KMS-11 (cell line): Measurements from ENCODE around the gene RBM25.
A peak's percentile ranks its signal among the peaks of the same experiment; 100 is the strongest.

Experiments used
- H2AFZ ChIP-seq: fragments of 200-600 bp; sonication (generic); 2 replicates; pipeline ENCODE4 v1.6.1; 2016; ENCODE audit warnings: antibody characterized with exemption, mixed run types, low read depth
- H3K27ac ChIP-seq: fragments of 200-600 bp; sonication (generic); 2 replicates; pipeline ENCODE4 v1.6.1; 2016; ENCODE audit warnings: mild to moderate bottlenecking, mixed run types
- H3K27me3 ChIP-seq: fragments of 200-600 bp; sonication (generic); 2 replicates; pipeline ENCODE4 v1.6.1; 2017; ENCODE audit warnings: mild to moderate bottlenecking, low read depth, mixed run types, moderate library complexity; ENCODE audit not compliant: insufficient read depth
- H3K36me3 ChIP-seq: fragments of 200-600 bp; sonication (generic); 2 replicates; pipeline ENCODE4 v1.6.1; 2017; ENCODE audit warnings: mild to moderate bottlenecking, mixed run types; ENCODE audit not compliant: insufficient read depth
- H3K4me1 ChIP-seq: fragments of 200-600 bp; sonication (generic); 2 replicates; pipeline ENCODE4 v1.6.1; 2016; ENCODE audit warnings: mild to moderate bottlenecking, low read depth, mixed run types; ENCODE audit not compliant: poor library complexity, severe bottlenecking
- H3K4me2 ChIP-seq: fragments of 200-600 bp; sonication (generic); 2 replicates; pipeline ENCODE4 v1.7.0; 2016; ENCODE audit warnings: mild to moderate bottlenecking, mixed run types
- H3K4me3 ChIP-seq: fragments of 200-600 bp; sonication (generic); IDR thresholded peaks from 2 replicates; pipeline ENCODE4 v1.6.1; 2017; ENCODE audit warnings: low read depth, low read length, mixed read lengths; ENCODE audit not compliant: insufficient read depth
- H3K79me2 ChIP-seq: fragments of 200-600 bp; sonication (generic); 2 replicates; pipeline ENCODE4 v1.6.1; 2016; ENCODE audit warnings: low read depth, mixed run types; ENCODE audit not compliant: insufficient read depth
- H3K9ac ChIP-seq: fragments of 200-600 bp; sonication (generic); 2 replicates; pipeline ENCODE4 v1.6.1; 2016; ENCODE audit warnings: mild to moderate bottlenecking, mixed run types
- H4K20me1 ChIP-seq: fragments of 200-600 bp; sonication (generic); 2 replicates; pipeline ENCODE4 v1.6.1; 2016; ENCODE audit warnings: mild to moderate bottlenecking, mixed run types; ENCODE audit not compliant: insufficient read depth
- TF ChIP-seq, protein P1 (sequence below): fragments of 200-600 bp; sonication (generic); conservative IDR thresholded peaks from 2 replicates; pipeline ENCODE4 v1.6.1; 2017; ENCODE audit warnings: low read depth, mild to moderate bottlenecking, antibody characterized with exemption, low read length, moderate library complexity, mixed read lengths

RBM25 gene

DNA sequence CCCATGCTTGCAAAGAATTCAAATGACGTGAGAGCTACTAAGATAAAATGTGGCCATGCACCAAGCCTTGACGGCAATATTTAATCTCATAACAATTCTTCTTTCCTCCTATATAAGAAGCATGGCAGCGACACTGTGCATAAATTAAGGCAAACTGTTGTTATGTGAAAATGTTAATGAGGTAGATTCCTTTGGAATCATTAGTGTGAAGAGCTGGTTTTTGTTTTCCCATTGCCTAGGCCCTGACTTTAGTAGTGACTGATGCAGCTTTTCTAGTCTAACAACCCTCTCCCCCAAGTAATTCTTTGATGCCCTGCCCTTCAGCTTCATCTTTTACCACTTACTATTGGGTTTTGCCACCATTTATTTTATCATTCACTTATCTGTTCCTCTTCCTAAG lies 67.4 kb downstream of the RBM25 start:
- H3K27ac ChIP-seq: no peak overlapping the region

DNA sequence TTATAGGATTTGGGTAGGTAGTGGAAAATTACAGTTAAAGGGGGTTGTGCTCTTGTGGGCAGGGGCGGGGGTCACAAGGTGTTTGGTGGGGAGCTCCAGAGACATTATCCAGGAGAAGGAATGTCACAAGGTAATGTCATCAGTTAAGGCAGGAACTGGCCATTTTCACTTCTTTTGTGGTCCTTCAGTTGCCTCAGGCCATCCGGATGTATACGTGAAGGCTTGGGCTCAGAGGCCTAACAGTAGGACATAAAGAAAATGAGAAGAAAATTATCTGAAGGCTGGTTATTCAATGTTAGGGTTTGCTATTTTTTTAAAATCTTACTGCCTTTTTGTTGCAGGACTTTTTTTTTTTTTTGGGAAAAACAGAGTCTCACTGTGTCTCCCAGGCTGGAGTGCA lies 75.5 kb downstream of the RBM25 start:
- Histone ChIP-seq H2AFZ (no peak overlapping the region), H3K4me1 (peaks cover 3% of the 10 kb centered on the region), H3K79me2 (peaks cover 14% of the 10 kb centered on the region), H3K36me3 (no peaks in the 10 kb centered on the region), H3K4me3 (no peak overlapping the region), H3K27me3 (no peaks in the 10 kb centered on the region), H3K9ac (no peak overlapping the region), H3K27ac (no peak overlapping the region), H4K20me1 (no peaks in the 10 kb centered on the region), H3K4me2 (no peak overlapping the region)
- TF ChIP-seq, protein P1, sequence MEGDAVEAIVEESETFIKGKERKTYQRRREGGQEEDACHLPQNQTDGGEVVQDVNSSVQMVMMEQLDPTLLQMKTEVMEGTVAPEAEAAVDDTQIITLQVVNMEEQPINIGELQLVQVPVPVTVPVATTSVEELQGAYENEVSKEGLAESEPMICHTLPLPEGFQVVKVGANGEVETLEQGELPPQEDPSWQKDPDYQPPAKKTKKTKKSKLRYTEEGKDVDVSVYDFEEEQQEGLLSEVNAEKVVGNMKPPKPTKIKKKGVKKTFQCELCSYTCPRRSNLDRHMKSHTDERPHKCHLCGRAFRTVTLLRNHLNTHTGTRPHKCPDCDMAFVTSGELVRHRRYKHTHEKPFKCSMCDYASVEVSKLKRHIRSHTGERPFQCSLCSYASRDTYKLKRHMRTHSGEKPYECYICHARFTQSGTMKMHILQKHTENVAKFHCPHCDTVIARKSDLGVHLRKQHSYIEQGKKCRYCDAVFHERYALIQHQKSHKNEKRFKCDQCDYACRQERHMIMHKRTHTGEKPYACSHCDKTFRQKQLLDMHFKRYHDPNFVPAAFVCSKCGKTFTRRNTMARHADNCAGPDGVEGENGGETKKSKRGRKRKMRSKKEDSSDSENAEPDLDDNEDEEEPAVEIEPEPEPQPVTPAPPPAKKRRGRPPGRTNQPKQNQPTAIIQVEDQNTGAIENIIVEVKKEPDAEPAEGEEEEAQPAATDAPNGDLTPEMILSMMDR: no peak

More for the DNA sequence above, 67.4 kb downstream of the RBM25 start:
- Histone ChIP-seq H3K4me3 (no peak overlapping the region), H3K27me3 (no peaks in the 10 kb centered on the region), H3K9ac (no peak overlapping the region), H3K4me1 (no peaks in the 10 kb centered on the region), H3K79me2 (no peaks in the 10 kb centered on the region), H3K4me2 (no peak overlapping the region), H4K20me1 (no peaks in the 10 kb centered on the region), H3K36me3 (0 out of 2 replicates have a peak, but pooled peaks cover 2% of the 10 kb centered on the region), H2AFZ (no peak overlapping the region)
- TF ChIP-seq, protein P1: no peak

- TF ChIP-seq, protein P1: no peak
- no peaks in the 10 kb centered on the region for H3K27me3 ChIP-seq
- H3K4me1 ChIP-seq: peaks cover 12% of the 10 kb centered on the region
- peaks cover 34% of the 10 kb centered on the region for H3K79me2 ChIP-seq
- H3K4me3 ChIP-seq: no peak overlapping the region
- H4K20me1 ChIP-seq: no peaks in the 10 kb centered on the region
- peak overlapping the region; percentile 84 for H3K27ac ChIP-seq
- no peaks in the 10 kb centered on the region for H3K36me3 ChIP-seq
- peak overlapping the region; percentile 75; the same call in 1 of the 2 replicates for H3K9ac ChIP-seq
- peak overlapping the region; percentile 64; the same call in 1 of the 2 replicates for H2AFZ ChIP-seq
- H3K4me2 ChIP-seq: peak overlapping the region; percentile 61
Observed at GRCh38 chr14:73136085-73136386, 77.7 kb downstream of the RBM25 start.

DNA sequence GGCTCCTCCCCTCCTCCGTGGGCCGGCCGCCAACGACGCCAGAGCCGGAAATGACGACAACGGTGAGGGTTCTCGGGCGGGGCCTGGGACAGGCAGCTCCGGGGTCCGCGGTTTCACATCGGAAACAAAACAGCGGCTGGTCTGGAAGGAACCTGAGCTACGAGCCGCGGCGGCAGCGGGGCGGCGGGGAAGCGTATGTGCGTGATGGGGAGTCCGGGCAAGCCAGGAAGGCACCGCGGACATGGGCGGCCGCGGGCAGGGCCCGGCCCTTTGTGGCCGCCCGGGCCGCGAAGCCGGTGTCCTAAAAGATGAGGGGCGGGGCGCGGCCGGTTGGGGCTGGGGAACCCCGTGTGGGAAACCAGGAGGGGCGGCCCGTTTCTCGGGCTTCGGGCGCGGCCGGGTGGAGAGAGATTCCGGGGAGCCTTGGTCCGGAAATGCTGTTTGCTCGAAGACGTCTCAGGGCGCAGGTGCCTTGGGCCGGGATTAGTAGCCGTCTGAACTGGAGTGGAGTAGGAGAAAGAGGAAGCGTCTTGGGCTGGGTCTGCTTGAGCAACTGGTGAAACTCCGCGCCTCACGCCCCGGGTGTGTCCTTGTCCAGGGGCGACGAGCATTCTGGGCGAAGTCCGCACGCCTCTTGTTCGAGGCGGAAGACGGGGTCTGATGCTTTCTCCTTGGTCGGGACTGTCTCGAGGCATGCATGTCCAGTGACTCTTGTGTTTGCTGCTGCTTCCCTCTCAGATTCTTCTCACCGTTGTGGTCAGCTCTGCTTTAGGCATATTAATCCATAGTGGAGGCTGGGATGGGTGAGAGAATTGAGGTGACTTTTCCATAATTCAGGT lies 78.3 kb downstream of the RBM25 start, which contains the start of gene PSEN1:
PSEN1 (plus strand) TSS at position 121 of the 839 bp plus-strand sequence. CDS start 11,513 bp downstream, outside the sequence.
- H4K20me1 ChIP-seq: no peaks in the 10 kb centered on the region
- TF ChIP-seq, protein P1: no peak
- H2AFZ ChIP-seq: peak within 1 kb of the TSS; percentile 64
- H3K27ac ChIP-seq: peak within 1 kb of the TSS; percentile 84
- H3K4me1 ChIP-seq: peaks cover 17% of the 10 kb centered on the region
- H3K4me2 ChIP-seq: peak within 1 kb of the TSS; percentile 96
- H3K79me2 ChIP-seq: peaks cover 39% of the 10 kb centered on the region
- H3K4me3 ChIP-seq: no peak within 1 kb of the TSS
- peak within 1 kb of the TSS; percentile 75; the same call in 1 of the 2 replicates for H3K9ac ChIP-seq
- H3K36me3 ChIP-seq: no peaks in the 10 kb centered on the region
- H3K27me3 ChIP-seq: no peaks in the 10 kb centered on the region
